H1 (cell line): ENCODE measurements around the gene PLPP2. TPM values are rescaled to one million over a fixed set of nuclear protein-coding genes. Genes with fewer than 3 reads are reported as not detected.

Source experiments
- CBX5 ChIP-seq: fragments of 300-800, 300-1000 bp; sonication (generic); IDR thresholded peaks from 2 replicates; pipeline ENCODE4 v1.7.1; 2016; ENCODE audit warnings: antibody characterized with exemption, low read length, low read depth
- CHD7 ChIP-seq: fragments of 300-600 bp; sonication (generic); IDR thresholded peaks from 2 replicates; pipeline ENCODE4 v1.7.1; 2012; ENCODE audit warnings: low read length, moderate library complexity, mild to moderate bottlenecking, inconsistent platforms; ENCODE audit not compliant: insufficient replicate concordance
- E2F6 ChIP-seq: IDR thresholded peaks from 2 replicates; pipeline ENCODE4 v1.6.1; 2012; ENCODE audit warnings: inconsistent platforms
- KDM4A ChIP-seq: IDR thresholded peaks from one replicate; pipeline ENCODE4 v1.7.1; 2012; ENCODE audit warnings: low read depth, mild to moderate bottlenecking, moderate library complexity, low read length, inconsistent platforms; ENCODE audit not compliant: severe bottlenecking
- KDM5A ChIP-seq: fragments of 200-600 bp; IDR thresholded peaks from 2 replicates; pipeline ENCODE4 v1.7.1; 2012; ENCODE audit warnings: mild to moderate bottlenecking, low read length, inconsistent platforms, mixed read lengths
- MAFK ChIP-seq: IDR thresholded peaks from 2 replicates; pipeline ENCODE4 v1.6.1; 2012; ENCODE audit warnings: low read depth, mild to moderate bottlenecking, improper control_type of control experiment, low read length
- SIN3A ChIP-seq, 2 experiments: IDR thresholded peaks in 1 of 2; conservative IDR thresholded peaks in 1 of 2; 2 replicates each; pipeline ENCODE4 v1.6.1; 2011 to 2012; ENCODE audit warnings: low read length in 2 of 2, improper control_type of control experiment in 1 of 2, low read depth in 1 of 2, mild to moderate bottlenecking in 1 of 2
- TEAD4 ChIP-seq: IDR thresholded peaks from 2 replicates; pipeline ENCODE4 v1.6.1; 2012; ENCODE audit warnings: low read depth, low read length, inconsistent platforms, mixed read lengths
- YY1 ChIP-seq: IDR thresholded peaks from 2 replicates; pipeline ENCODE4 v1.6.1; 2011; ENCODE audit warnings: low read depth, mild to moderate bottlenecking, low read length
- polyA plus RNA-seq, 7 experiments: library from polyadenylated mRNA; depleted of rRNA in 3 of 7; stranded (reverse) in 5 of 7; unstranded in 2 of 7; fragments of >200 nt in 5 of 7; fragments of 200-250 nt in 2 of 7; gene quantifications; 1 replicate in 5 of 7; 2 replicates in 1 of 7; 4 replicates in 1 of 7; pipeline versions ENCODE4 v1.2.1 to v1.2.3, GENCODE V29; 2011 to 2013; ENCODE audit warnings: missing spikeins in 2 of 7, mixed read lengths in 2 of 7
- total RNA-seq: library from RNA; stranded (reverse); fragmentation: NEBNext Ultra II Directional; extraction: Animal tissue kit (Norgen Biotek cat#: 25700); gene quantifications from 2 replicates; pipeline ENCODE4 v1.2.1, GENCODE V29; 2021
- TF ChIP-seq, protein P1 (sequence below): IDR thresholded peaks from 2 replicates; pipeline ENCODE4 v1.6.1; 2011; ENCODE audit warnings: low read length, improper control_type of control experiment

The PLPP2 gene
- total and polyA plus RNA-seq, 2 of the 8 experiments (the other 6 are each of a cell fraction or from before 2014, with no cell fraction given), result 101 to 195 TPM

- TF ChIP-seq CHD7, result no peak
- TF ChIP-seq MAFK, result no peak
- TF ChIP-seq YY1, result no peak
- TF ChIP-seq, protein P1, sequence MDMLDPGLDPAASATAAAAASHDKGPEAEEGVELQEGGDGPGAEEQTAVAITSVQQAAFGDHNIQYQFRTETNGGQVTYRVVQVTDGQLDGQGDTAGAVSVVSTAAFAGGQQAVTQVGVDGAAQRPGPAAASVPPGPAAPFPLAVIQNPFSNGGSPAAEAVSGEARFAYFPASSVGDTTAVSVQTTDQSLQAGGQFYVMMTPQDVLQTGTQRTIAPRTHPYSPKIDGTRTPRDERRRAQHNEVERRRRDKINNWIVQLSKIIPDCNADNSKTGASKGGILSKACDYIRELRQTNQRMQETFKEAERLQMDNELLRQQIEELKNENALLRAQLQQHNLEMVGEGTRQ, result no peak
- TF ChIP-seq KDM4A, result no peak
- no peak for TF ChIP-seq KDM5A
- no peak for TF ChIP-seq CBX5
- TF ChIP-seq SIN3A (conservative IDR thresholded peaks at IDR 0.05 in 1 of 2, IDR thresholded peaks at IDR 0.05 in 1 of 2; ENCODE audit: low read depth in 1 of 2, low read length in 2 of 2), result no peak
- no peak for TF ChIP-seq E2F6
- no peak for TF ChIP-seq TEAD4
Measured at GRCh38 chr19:246551-246950, 44.7 kb downstream of the PLPP2 start (continued).
